HL-60/S4 treated with phorbol 12-myristate 13-acetate at 8.2 ng/mL for 4 days and 3 days (cell line): ENCODE data around the gene ZNF749.
"Not testable (repeated sequence)": the region's sequence is repeated elsewhere in the genome, so short reads cannot be mapped to it uniquely, and the experiment has no call there.

Experiments
- in situ Hi-C: fragments of 300-500 bp; cut with MboI; formaldehyde crosslinking; loops from 2 replicates; pipeline ENCODE4 v1.15.0; 2022; ENCODE audit warnings: low sequenced_read_pairs

Gene ZNF749

DNA sequence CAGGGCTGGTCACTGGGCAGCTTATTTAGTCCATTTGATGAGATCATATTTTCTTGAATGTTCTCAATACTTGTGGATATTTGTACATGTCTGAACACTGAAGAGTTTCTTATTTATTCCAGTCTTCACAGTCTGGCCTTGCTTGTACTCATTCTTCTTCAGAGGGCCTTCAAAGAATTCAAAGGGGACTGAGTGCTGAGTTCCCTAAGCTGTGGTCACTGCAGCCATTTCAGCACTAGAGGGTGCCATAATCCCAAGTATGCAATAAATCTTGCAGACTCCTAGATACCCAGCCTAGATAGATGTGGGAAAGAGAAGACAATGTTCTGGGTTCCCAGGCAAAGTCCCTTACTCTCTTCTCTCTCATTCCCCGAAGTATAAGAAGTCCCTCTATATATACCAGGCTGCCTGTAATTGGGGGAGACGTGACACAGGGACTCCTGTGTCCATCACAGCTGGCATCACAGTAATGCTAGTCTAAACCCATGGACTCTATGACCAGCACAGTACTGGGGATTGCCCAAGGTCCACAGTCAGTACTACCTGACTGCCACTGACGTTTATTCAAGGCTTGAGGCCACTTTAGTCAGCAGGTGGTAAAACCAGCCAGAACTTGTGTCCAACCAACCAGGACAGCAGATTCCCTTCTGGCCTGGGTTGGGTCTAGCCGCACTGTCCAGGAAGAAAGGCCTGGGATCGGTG is 30.7 kb downstream of the ZNF749 start:
- in situ Hi-C loops, result no loop called here

DNA sequence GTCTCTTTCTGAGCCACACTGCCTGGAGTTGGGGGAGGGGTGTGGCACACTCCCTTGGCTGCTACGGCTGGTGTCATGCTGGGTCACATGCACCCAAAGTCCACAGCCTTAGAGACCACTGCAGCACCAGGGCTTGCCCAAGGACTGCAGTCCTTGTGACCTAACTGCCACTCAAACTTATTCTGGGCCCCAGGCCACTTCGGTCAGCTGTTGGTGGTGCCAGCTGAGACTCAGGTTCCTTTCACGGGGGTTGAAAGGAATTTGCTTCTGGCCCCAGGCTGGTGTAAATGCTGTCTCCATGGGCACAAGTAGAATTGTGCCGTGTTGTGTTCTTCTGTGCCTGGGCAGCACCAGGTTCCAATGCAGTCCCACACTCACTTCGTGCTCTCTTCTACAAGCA is 31.4 kb downstream of the ZNF749 start:
- in situ Hi-C loops, result no loop called here

DNA sequence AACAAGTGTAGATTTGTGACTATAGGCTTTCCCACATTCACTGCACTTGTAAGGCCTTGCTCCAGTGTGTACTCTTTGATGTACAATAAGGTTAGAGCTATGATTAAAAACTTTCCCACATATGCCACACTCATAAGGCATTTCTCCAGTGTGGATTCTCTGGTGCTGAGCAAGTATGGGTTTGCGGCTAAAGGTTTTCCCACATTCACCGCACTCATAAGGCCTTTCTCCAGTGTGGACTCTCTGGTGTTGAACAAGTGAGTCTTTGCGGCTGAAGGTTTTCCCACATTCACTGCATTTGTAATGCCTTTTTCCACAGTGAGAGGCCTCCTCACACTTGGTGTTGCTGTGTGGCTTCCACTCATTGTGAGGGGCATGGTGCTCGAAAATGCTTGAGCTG is 38.5 kb downstream of the ZNF749 start:
- in situ Hi-C loops, result no loop called here

DNA sequence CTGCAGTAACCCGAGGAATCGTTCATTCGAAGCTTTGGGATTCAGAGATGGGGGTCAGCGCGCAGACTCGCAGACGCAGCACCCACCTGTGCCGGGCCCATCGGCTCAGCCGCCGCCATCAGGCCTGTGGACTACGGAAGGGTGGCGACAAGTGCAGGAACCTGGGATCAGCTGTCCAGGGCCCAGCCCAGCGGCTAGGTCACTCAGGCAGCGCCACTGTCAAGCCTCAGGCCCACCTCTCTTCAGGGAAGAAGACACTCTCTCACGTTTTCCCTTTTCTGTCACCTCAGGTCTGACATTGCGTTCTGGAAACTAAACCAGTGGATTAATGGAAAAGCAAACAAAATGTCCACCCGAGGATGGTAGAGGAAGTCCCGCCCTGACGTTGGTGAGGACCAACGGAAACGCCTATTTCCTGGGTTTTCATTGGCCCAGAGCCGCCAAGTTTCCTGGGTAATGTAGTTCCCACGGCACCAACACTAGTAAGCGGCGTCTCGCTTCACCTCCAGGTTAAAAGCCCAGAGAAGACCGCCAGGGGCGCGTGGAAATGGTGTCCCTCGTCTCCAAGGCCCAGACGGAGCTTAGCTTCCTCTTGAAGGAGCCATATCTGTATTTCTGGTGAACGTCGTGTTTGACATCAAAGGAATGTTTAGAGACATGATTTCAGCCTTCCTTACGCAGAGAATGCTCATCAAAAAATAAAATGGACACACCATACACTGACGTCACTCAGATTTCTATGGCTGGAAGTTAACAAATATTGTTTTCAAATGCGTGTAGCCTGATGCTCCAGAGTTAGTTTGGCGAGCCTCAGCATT is 42.3 kb downstream of the ZNF749 start, which contains the start of gene ZNF772:
TSS of gene ZNF772 (minus strand) at position 376 of the 818 bp plus-strand sequence. CDS start at position 119, 257 bp downstream.
- in situ Hi-C loops, result no loop called here

DNA sequence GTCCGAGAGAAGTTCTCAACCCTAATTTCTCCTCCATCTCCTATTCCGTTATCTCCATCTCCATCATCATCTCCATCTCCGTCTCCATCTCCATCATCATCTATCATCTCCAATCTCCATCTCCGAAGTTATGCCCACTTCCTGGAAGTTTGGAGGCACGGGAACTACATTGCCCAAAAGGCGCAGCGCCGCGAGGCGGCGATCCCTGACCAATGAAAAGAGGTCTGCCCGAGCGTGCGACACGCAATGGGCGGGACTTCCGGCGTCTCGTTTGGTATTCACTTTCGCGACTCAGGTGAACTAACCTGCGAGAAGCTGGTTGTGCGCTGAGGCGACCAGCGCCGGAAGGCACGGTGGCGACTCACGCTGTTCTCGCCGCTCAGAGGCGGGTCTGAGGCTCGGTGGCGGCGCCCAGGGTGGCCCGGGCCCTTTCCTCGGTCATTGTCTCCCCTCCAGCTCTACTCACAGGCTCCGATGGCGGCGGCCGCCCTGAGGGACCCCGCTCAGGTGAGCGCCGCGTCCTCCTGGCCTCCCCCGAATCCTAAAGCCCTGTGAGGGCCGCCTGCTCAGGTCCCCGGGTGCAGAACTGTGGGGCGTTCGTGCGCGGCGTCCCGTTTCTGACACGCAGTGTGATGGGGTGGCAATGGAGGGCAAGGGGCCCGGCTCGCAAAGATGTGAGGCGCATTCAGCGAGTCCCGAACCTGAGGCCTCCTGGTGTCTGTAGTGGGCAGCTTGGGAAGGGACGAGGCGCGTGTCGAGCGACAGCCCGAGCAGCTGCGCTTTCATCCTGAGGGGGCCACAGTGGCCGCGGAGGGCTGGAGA is 52.6 kb downstream of the ZNF749 start, which contains the start of gene ZNF419:
TSS of gene ZNF419 (plus strand) at position 274 of the 822 bp plus-strand sequence. CDS start at position 475, 201 bp downstream.
- in situ Hi-C loops, result not testable (repeated sequence)

DNA sequence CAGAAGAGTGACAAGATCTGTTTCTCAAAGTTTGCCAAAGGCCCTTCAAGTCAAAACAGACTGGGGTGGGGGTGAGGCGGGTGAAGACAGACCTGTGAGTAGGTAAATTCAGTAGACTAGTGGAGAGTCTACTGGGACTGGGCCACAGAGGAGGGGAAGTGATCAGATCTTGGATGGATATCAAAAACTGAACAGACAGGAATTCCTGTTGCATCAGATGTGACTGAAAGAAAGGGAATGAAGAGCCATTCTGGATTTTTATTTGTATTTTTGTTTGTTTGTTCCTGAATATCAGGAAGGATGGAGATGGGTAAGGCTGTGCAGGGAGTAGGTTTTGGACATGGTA is 53.1 kb downstream of the ZNF749 start:
- in situ Hi-C loops, result not testable (repeated sequence)
